ENCODE measurements around the gene TBC1D7.

The TBC1D7 gene

GRCh38 chr6:13289789-13290318, 38.5 kb downstream of the TBC1D7 start:
- no peak for DNase-seq

GRCh38 chr6:13288969-13289391, 39.4 kb downstream of the TBC1D7 start:
- DNase-seq = no peak

GRCh38 chr6:13288481-13288880, 39.9 kb downstream of the TBC1D7 start:
- DNase-seq = no peak

GRCh38 chr6:13287104-13287503, 41.2 kb downstream of the TBC1D7 start:
- DNase-seq = no peak

GRCh38 chr6:13286181-13286580, 42.2 kb downstream of the TBC1D7 start:
- no peak for DNase-seq

GRCh38 chr6:13285705-13286104, 42.6 kb downstream of the TBC1D7 start:
- DNase-seq = no peak

GRCh38 chr6:13284646-13285045, 43.7 kb downstream of the TBC1D7 start:
- no peak for DNase-seq

GRCh38 chr6:13283331-13283730, 45.0 kb downstream of the TBC1D7 start:
- no peak for DNase-seq

- no peak for DNase-seq
These were observed 45.8 kb downstream of the TBC1D7 start for GRCh38 chr6:13282393-13283069.

GRCh38 chr6:13281686-13282085, 46.7 kb downstream of the TBC1D7 start:
- DNase-seq = no peak

- DNase-seq = no peak
These were observed 48.1 kb downstream of the TBC1D7 start for GRCh38 chr6:13280254-13280653.

GRCh38 chr6:13278991-13279390, 49.3 kb downstream of the TBC1D7 start:
- no peak for DNase-seq

- DNase-seq = no peak
These were observed 50.2 kb downstream of the TBC1D7 start for GRCh38 chr6:13278164-13278563.

- no peak for DNase-seq
These were observed 51.1 kb downstream of the TBC1D7 start for GRCh38 chr6:13277231-13277630.

GRCh38 chr6:13275435-13275989, 52.8 kb downstream of the TBC1D7 start:
- DNase-seq = no peak

- no peak for DNase-seq
These were observed 53.5 kb downstream of the TBC1D7 start for GRCh38 chr6:13274707-13275434.

GRCh38 chr6:13273931-13274706, 54.2 kb downstream of the TBC1D7 start:
- no peak for DNase-seq

GRCh38 chr6:13273202-13273930, 55.0 kb downstream of the TBC1D7 start:
- no peak for DNase-seq

GRCh38 chr6:13272131-13273046, 55.9 kb downstream of the TBC1D7 start:
- no peak for DNase-seq

GRCh38 chr6:13268913-13269518, 59.3 kb downstream of the TBC1D7 start:
- no peak for DNase-seq

- DNase-seq = no peak
These were observed 61.1 kb downstream of the TBC1D7 start for GRCh38 chr6:13267142-13267651.
